Central memory CD4-positive, alpha-beta T cell (primary cell): ENCODE measurements around the gene SPIN2B.

Source experiments
- DNase-seq: peaks from one replicate; pipeline ENCODE4 v3.0.0; 2022

SPIN2B gene

GRCh38 chrX:57070185-57070984 is 51.0 kb downstream of the SPIN2B start:
- no peak for DNase-seq
